ENCODE measurements around the gene RNF111.

DNA sequence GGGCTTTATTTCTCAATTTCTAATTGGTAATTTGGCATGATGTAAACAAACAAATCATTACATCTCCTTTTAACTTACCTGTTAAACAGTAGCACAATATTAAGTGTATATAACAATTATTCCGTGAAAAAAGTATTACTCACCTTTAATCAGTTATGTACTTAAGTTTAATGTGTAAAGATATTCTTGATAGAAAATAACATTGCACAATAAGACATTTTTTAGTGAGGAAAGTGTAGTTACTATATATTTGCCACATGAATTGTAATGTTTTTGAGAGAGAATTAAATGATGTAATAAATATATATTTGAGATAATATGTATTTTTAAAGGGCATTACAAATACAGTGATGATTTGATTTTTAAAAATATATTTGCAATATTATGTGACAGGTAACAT lies 106.6 kb downstream of the RNF111 start:
- TF ChIP-seq CTCF (conservative IDR thresholded peaks at IDR 0.05; ENCODE audit: low read depth, low read length) (no peak), EZH2 (IDR thresholded peaks at IDR 0.05; ENCODE audit: low read length, unreplicated experiment) (no peak), EZH2phosphoT487 (IDR thresholded peaks at IDR 0.05; ENCODE audit: borderline replicate concordance, low read length) (no peak)
